Neuronal stem cell (in vitro differentiated cells): ENCODE measurements around the gene COPS9.
A peak's percentile ranks its signal among the peaks of the same experiment; 100 is the strongest.

Source experiments
- DNase-seq: peaks from one replicate; pipeline ENCODE4 v3.0.0-alpha.2; 2013; ENCODE audit warnings: low spot score
- H2AFZ ChIP-seq: one replicate; pipeline ENCODE4 v1.6.1; 2013; ENCODE audit warnings: mild to moderate bottlenecking, low read length, inconsistent platforms
- H2AK5ac ChIP-seq: 2 replicates; pipeline ENCODE4 v1.6.1; 2013; ENCODE audit warnings: low read depth, mild to moderate bottlenecking, inconsistent platforms, low read length, moderate library complexity, mixed read lengths
- H2BK120ac ChIP-seq: 2 replicates; pipeline ENCODE4 v1.6.1; 2013; ENCODE audit warnings: low read depth, mild to moderate bottlenecking, inconsistent platforms, low read length, moderate library complexity, mixed read lengths
- H2BK12ac ChIP-seq: one replicate; pipeline ENCODE4 v1.6.1; 2013; ENCODE audit warnings: low read length, inconsistent platforms
- H2BK15ac ChIP-seq: 2 replicates; pipeline ENCODE4 v1.6.1; 2013; ENCODE audit warnings: mild to moderate bottlenecking, low read length, inconsistent platforms, mixed read lengths
- H2BK5ac ChIP-seq: one replicate; pipeline ENCODE4 v1.6.1; 2013; ENCODE audit warnings: inconsistent platforms, mild to moderate bottlenecking, low read length, moderate library complexity
- H3K14ac ChIP-seq: one replicate; pipeline ENCODE4 v1.6.1; 2013; ENCODE audit warnings: low read length, inconsistent platforms
- H3K18ac ChIP-seq: 2 replicates; pipeline ENCODE4 v1.6.1; 2013; ENCODE audit warnings: low read length, inconsistent platforms
- H3K23ac ChIP-seq: 2 replicates; pipeline ENCODE4 v1.6.1; 2013; ENCODE audit warnings: low read depth, mild to moderate bottlenecking, mixed read lengths, low read length, inconsistent platforms; ENCODE audit not compliant: poor library complexity
- H3K27ac ChIP-seq: replicated peaks from 3 replicates; pipeline ENCODE4 v1.5.1; 2013; ENCODE audit warnings: low read length, inconsistent platforms
- H3K27me3 ChIP-seq, 3 experiments: 2 replicates each; pipeline ENCODE4 v1.6.1; 2013; ENCODE audit warnings: low read length in 3 of 3, mild to moderate bottlenecking in 2 of 3, inconsistent platforms in 1 of 3, low read depth in 1 of 3, mixed read lengths in 1 of 3, moderate library complexity in 1 of 3; ENCODE audit not compliant: control insufficient read depth in 3 of 3, insufficient read depth in 3 of 3
- H3K36me3 ChIP-seq, 2 donors: replicated peaks in 1 of 2; 2 replicates each; pipeline ENCODE4 v1.6.1; 2013; ENCODE audit warnings: low read length in 2 of 2; ENCODE audit not compliant: control insufficient read depth in 2 of 2, insufficient read depth in 2 of 2
- H3K4ac ChIP-seq: 2 replicates; pipeline ENCODE4 v1.6.1; 2013; ENCODE audit warnings: inconsistent platforms, mild to moderate bottlenecking, low read length, moderate library complexity
- H3K4me1 ChIP-seq, 2 donors: 1 replicate in 1 of 2; 2 replicates in 1 of 2; pipeline ENCODE4 v1.6.1; 2013; ENCODE audit warnings: low read length in 2 of 2, low read depth in 1 of 2; ENCODE audit not compliant: control insufficient read depth in 2 of 2, insufficient read depth in 1 of 2
- H3K4me2 ChIP-seq: one replicate; pipeline ENCODE4 v1.6.1; 2013; ENCODE audit warnings: mild to moderate bottlenecking, low read length, inconsistent platforms; ENCODE audit not compliant: insufficient read depth, poor library complexity, severe bottlenecking
- H3K4me3 ChIP-seq, 2 donors: 2 replicates each; pipeline ENCODE4 v1.5.1; 2013; ENCODE audit warnings: low read length in 2 of 2, mild to moderate bottlenecking in 2 of 2, inconsistent platforms in 1 of 2, moderate library complexity in 1 of 2
- H3K79me1 ChIP-seq: one replicate; pipeline ENCODE4 v1.6.1; 2013; ENCODE audit warnings: low read depth, mild to moderate bottlenecking, inconsistent platforms, low read length, moderate library complexity
- H3K9ac ChIP-seq: one replicate; pipeline ENCODE4 v1.6.1; 2013; ENCODE audit warnings: mild to moderate bottlenecking, low read depth, low read length, inconsistent platforms; ENCODE audit not compliant: poor library complexity
- H3K9me3 ChIP-seq, 2 donors: replicated peaks in 1 of 2; 2 replicates each; pipeline versions ENCODE3 to v1.6.1; 2013; ENCODE audit warnings: low read length in 2 of 2, mild to moderate bottlenecking in 2 of 2, inconsistent platforms in 1 of 2, low read depth in 1 of 2, mixed read lengths in 1 of 2, moderate library complexity in 1 of 2; ENCODE audit not compliant: control insufficient read depth in 2 of 2, insufficient read depth in 1 of 2
- H4K8ac ChIP-seq: one replicate; pipeline ENCODE4 v1.6.1; 2013; ENCODE audit warnings: low read depth, mild to moderate bottlenecking, inconsistent platforms, low read length, moderate library complexity
- H4K91ac ChIP-seq: one replicate; pipeline ENCODE4 v1.6.1; 2013; ENCODE audit warnings: low read length, low read depth, mild to moderate bottlenecking, inconsistent platforms; ENCODE audit not compliant: poor library complexity
- WGBS, 2 donors: extraction: QIAGEN DNeasy Blood & Tissue Kit; methylation state at CpG; one replicate each; pipeline ENCODE4 v1.1.7; 2013; ENCODE audit warnings: missing lambda C conversion rate in 2 of 2, mixed read lengths in 1 of 2; ENCODE audit not compliant: insufficient read length in 2 of 2, insufficient replicate concordance in 1 of 2; ENCODE audit errors: extremely low coverage in 2 of 2; 5-methylcytosine and 5-hydroxymethylcytosine counted together

COPS9 gene

GRCh38 chr2:240160291-240161086 is 24.4 kb upstream of the COPS9 start:
- peak overlapping the region; percentile 98 for H2AK5ac ChIP-seq
- H3K4ac ChIP-seq: peak overlapping the region; percentile 19
- no peak overlapping the region for H2AFZ ChIP-seq
- H3K9ac ChIP-seq: peak overlapping the region; percentile 2
- peaks cover 0 to 12% of the 10 kb centered on the region in 2 donors for H3K9me3 ChIP-seq
- peaks cover 0 to 4% (median 4%) of the 10 kb centered on the region in 3 experiments for H3K27me3 ChIP-seq
- WGBS, 2 donors: no CpG with 5 or more reads among the region's 18 CpGs
- H3K4me3 ChIP-seq: no peak overlapping the region
- DNase-seq: no peak
- H2BK15ac ChIP-seq: peak overlapping the region; percentile 74
- no peak overlapping the region for H3K27ac ChIP-seq
- H3K14ac ChIP-seq: peak overlapping the region; percentile 63
- peak overlapping the region; percentile 75 for H3K23ac ChIP-seq
- peak overlapping the region; percentile 24 for H3K18ac ChIP-seq
- peak overlapping the region; percentile 77 for H2BK12ac ChIP-seq
- peaks cover 3% of the 10 kb centered on the region for H3K79me1 ChIP-seq
- H2BK5ac ChIP-seq: no peak overlapping the region
- peaks cover 0 to 5% of the 10 kb centered on the region in 2 donors for H3K36me3 ChIP-seq
- peaks cover 0 to 17% of the 10 kb centered on the region in 2 donors for H3K4me1 ChIP-seq
- H4K91ac ChIP-seq: peak overlapping the region; percentile 92
- no peak overlapping the region for H4K8ac ChIP-seq
- H2BK120ac ChIP-seq: peak overlapping the region; percentile 73
- no peak overlapping the region for H3K4me2 ChIP-seq

GRCh38 chr2:240159251-240159839 is 23.2 kb upstream of the COPS9 start:
- Histone ChIP-seq H3K9ac (no peak overlapping the region), H3K4me3 (no peak overlapping the region), H4K8ac (no peak overlapping the region), H3K4ac (no peak overlapping the region), H3K36me3 (peaks cover 0 to 4% of the 10 kb centered on the region in 2 donors), H3K27me3 (peaks cover 0 to 13% (median 4%) of the 10 kb centered on the region in 3 experiments), H3K23ac (no peak overlapping the region), H2BK120ac (no peak overlapping the region), H3K14ac (no peak overlapping the region), H3K4me2 (no peak overlapping the region), H3K27ac (no peak overlapping the region), H2AFZ (no peak overlapping the region), H3K18ac (no peak overlapping the region), H4K91ac (no peak overlapping the region), H2BK12ac (no peak overlapping the region), H3K79me1 (peaks cover 3% of the 10 kb centered on the region), H2AK5ac (peak overlapping the region; percentile 67), H3K9me3 (peaks cover 0 to 12% of the 10 kb centered on the region in 2 donors), H2BK5ac (no peak overlapping the region), H2BK15ac (no peak overlapping the region), H3K4me1 (peaks cover 0 to 27% of the 10 kb centered on the region in 2 donors)
- WGBS, 2 donors: no CpG with 5 or more reads among the region's 21 CpGs
- DNase-seq: no peak

GRCh38 chr2:240157147-240157470 is 21.0 kb upstream of the COPS9 start:
- no peak overlapping the region for H3K4ac ChIP-seq
- peak overlapping the region; percentile 59 for H2BK12ac ChIP-seq
- H3K4me2 ChIP-seq: no peak overlapping the region
- H3K23ac ChIP-seq: no peak overlapping the region
- no peak overlapping the region for H4K91ac ChIP-seq
- no peak overlapping the region for H2AFZ ChIP-seq
- H3K36me3 ChIP-seq: no peaks in the 10 kb centered on the region
- H3K27ac ChIP-seq: no peak overlapping the region
- no peak overlapping the region for H3K9ac ChIP-seq
- H4K8ac ChIP-seq: peak overlapping the region; percentile 52
- no CpG with 5 or more reads among the region's 5 CpGs for WGBS, 2 donors
- peak overlapping the region; percentile 79 for H2BK15ac ChIP-seq
- H3K18ac ChIP-seq: peak overlapping the region; percentile 76
- no peaks in the 10 kb centered on the region for H3K79me1 ChIP-seq
- DNase-seq: no peak
- no peak overlapping the region for H3K14ac ChIP-seq
- peak overlapping the region; percentile 26 for H2BK5ac ChIP-seq
- no peak overlapping the region for H2BK120ac ChIP-seq
- peaks cover 0 to 7% of the 10 kb centered on the region in 2 donors for H3K9me3 ChIP-seq
- H3K27me3 ChIP-seq: peaks cover 0 to 21% (median 0%) of the 10 kb centered on the region in 3 experiments
- H3K4me1 ChIP-seq: peaks cover 0 to 25% of the 10 kb centered on the region in 2 donors
- peak overlapping the region; percentile 53 for H2AK5ac ChIP-seq
- no peak overlapping the region for H3K4me3 ChIP-seq

GRCh38 chr2:240156435-240157146 is 20.5 kb upstream of the COPS9 start:
- WGBS, 2 donors: no CpG with 5 or more reads among the region's 29 CpGs

More at GRCh38 chr2:240156435-240157146, 20.5 kb upstream of the COPS9 start:
- Histone ChIP-seq H3K4me3 (no peak overlapping the region), H2BK12ac (peak overlapping the region; percentile 30), H3K14ac (peak overlapping the region; percentile 17), H4K91ac (no peak overlapping the region), H2BK15ac (peak overlapping the region; percentile 79), H3K9me3 (peaks cover 0 to 7% of the 10 kb centered on the region in 2 donors), H3K79me1 (no peaks in the 10 kb centered on the region), H2BK5ac (peak overlapping the region; percentile 26), H2BK120ac (no peak overlapping the region), H4K8ac (no peak overlapping the region), H3K4me1 (peaks cover 0 to 25% of the 10 kb centered on the region in 2 donors), H3K27me3 (peaks cover 0 to 25% (median 0%) of the 10 kb centered on the region in 3 experiments), H2AK5ac (peak overlapping the region; percentile 53), H3K27ac (no peak overlapping the region), H3K4me2 (no peak overlapping the region), H3K18ac (peak overlapping the region; percentile 81), H3K36me3 (no peaks in the 10 kb centered on the region), H3K4ac (no peak overlapping the region), H2AFZ (no peak overlapping the region), H3K9ac (no peak overlapping the region), H3K23ac (no peak overlapping the region)
- no peak for DNase-seq
